Epithelial cell of esophagus (primary cell): Measurements from ENCODE around the gene PBX1.

Experiments used
- DNase-seq: peaks from one replicate; pipeline ENCODE4 v3.0.0; 2010; ENCODE audit warnings: low read depth
- H3K4me3 ChIP-seq: 2 replicates; pipeline ENCODE4 v1.5.1; 2011; ENCODE audit warnings: mild to moderate bottlenecking, low read length, control low read depth
- TF ChIP-seq, protein P1 (sequence below): IDR thresholded peaks from 2 replicates; pipeline ENCODE4 v1.5.1; 2011; ENCODE audit warnings: low read depth, mild to moderate bottlenecking, low read length, control low read depth, inconsistent platforms; ENCODE audit not compliant: insufficient read depth; ENCODE audit errors: missing control alignments

PBX1 gene

DNA sequence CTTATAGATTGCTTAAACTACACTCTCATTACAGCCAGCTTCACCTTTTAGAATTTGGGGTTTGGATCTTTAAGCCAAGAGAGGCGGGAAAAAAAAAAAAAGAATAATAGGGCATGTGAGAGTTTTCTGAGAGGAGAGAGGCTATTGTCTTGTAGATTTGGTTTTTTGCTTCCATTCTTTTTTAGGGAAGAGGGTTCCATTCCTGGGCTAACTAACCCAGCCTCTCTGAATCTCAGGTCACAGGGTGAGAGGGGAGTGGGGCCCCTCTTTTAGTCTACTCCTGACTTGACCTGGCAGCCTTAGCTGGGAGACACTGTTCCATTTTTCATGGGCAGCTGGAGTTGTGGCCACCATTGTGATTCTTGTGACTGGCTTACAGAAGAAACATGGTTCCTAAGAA is 24.2 kb downstream of the PBX1 start:
- H3K4me3 ChIP-seq, result no peak overlapping the region
- DNase-seq, result no peak
- TF ChIP-seq, protein P1, sequence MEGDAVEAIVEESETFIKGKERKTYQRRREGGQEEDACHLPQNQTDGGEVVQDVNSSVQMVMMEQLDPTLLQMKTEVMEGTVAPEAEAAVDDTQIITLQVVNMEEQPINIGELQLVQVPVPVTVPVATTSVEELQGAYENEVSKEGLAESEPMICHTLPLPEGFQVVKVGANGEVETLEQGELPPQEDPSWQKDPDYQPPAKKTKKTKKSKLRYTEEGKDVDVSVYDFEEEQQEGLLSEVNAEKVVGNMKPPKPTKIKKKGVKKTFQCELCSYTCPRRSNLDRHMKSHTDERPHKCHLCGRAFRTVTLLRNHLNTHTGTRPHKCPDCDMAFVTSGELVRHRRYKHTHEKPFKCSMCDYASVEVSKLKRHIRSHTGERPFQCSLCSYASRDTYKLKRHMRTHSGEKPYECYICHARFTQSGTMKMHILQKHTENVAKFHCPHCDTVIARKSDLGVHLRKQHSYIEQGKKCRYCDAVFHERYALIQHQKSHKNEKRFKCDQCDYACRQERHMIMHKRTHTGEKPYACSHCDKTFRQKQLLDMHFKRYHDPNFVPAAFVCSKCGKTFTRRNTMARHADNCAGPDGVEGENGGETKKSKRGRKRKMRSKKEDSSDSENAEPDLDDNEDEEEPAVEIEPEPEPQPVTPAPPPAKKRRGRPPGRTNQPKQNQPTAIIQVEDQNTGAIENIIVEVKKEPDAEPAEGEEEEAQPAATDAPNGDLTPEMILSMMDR, result no peak

DNA sequence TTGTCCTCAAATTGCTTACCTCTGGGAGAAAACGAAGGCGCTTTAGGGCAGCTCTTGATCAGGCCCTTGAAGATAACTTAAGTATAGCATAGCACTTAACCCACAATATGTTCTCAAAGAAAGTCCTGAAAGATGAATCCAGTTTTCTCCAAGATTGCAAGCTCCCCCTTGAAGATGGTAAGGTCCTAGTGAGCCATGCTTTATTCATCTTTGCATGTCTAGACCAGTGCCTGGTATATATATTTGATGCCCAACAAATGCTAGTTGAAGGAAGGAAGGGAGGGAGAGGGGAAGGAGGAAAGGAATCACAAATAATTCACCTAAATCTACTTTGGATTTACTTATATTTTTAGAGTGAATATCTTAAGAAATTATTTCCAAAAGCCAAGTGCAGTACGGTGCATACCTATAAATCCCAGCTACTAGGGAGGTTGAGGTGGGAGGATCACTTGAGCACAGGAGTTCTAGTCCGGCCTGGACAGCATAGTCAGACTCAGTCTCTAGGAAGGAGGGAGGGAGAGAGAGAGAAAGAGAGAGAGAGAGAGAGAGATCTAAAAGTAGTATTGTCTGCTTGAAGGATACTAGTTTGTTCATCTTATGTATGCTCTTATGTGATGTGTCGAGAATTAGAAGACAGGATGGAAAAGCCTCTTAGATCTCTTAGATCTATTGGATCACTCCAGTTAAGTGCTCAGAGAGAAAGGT is 25.0 kb downstream of the PBX1 start:
- peak; percentile 55 for DNase-seq
- TF ChIP-seq, protein P1, result no peak
- no peak overlapping the region for H3K4me3 ChIP-seq

DNA sequence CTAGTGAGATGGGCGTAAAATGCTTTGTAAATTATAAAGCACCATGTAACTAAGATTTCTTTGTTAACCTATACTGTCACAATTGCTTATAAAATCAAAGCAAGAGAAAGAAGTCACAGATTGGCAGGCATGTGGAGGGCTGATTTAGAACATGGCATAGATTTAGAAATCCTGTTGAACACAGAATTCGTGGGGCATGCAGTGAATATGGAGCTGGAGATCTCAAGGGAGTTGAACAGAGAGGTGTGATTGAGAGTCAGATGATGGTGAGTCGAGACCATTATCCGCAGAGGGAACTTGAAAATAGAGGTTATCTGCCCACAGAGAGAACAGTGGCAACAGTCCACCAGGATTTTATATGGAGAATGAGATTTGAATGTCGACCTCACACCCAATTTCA is 27.6 kb downstream of the PBX1 start:
- no peak overlapping the region for H3K4me3 ChIP-seq
- no peak for DNase-seq
- TF ChIP-seq, protein P1, result no peak

DNA sequence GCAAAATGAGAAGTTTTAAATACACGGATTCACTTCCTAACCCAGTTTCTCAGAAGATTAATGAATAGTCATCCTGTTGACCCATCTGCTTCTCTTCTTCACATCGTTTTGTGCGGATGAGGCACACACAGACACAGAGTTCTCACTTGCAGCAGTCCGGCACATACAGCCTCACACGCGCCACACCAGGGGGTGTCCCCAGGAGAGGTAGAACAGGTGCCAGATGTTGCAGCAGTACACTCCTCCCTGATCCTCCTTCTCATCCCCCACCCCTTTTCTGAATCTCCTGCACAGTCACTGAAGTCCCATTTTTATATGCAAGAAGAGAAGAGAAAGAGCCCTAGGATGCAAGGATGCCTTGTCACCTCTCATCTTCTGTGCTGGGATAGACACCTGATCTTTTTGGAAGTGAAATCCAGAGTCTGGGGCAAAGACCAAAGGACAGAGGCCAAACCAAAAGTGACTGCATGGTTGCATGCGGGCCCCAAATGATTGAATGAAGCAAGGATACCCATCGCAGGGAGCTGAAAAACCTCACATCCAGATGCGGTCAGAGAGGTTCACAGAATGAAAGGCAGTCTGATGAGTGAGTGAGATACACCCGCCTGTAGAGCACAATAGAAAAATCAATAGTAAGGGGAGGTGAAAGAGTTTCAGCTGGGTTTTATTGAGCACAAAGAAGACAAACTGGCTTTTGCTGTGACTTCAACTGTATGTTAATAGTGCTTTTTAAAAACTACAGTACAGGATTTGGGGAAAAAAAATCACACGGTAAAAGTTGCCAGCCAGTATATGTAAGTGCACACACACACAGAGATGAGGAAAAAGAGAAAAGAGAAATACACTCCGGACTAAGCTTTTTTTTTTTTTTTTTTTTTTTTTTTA is 28.9 kb downstream of the PBX1 start:
- DNase-seq, result no peak
- TF ChIP-seq, protein P1, result no peak
- no peak overlapping the region for H3K4me3 ChIP-seq

DNA sequence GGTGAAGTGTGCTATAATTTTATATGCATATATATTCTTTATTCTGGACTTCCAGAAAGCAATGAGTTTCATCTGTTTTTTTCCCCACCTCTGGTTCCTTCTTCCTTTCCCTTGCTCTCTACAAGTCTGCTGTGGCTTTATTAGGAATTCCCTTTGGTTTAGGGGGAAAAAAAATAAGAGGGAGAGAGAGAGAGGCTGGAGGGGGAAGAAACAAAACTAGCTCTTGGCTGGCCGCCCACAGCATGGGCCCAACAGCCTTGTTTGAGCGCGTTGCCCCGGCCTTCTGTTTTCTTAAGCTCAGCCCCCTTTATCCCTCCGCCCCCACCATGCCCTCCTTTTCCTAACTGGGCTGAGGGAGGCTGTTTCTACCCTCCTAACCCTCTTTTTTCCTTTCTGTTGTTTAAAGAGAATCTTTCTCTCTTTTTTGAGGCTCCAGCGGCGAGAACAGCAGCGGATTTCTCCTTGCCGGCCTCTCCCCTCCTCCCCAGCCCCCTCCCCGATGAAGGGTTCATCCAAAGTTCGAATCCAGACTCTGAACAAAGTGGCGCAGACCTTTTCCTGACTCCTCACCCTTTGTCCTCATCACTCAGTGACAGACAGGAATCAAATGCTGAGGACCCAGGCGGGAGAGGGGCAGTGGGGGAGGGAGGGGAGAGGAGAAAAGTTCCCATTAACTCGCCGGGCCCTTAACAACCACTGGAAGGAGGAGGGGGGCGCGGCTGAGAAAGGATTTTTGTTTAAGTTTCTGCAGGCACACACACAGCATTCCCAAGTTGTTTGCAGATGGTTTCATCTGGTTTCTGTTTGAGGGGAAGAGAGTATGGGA is 29.7 kb downstream of the PBX1 start:
- DNase-seq, result no peak
- TF ChIP-seq, protein P1, result no peak
- H3K4me3 ChIP-seq, result no peak overlapping the region

DNA sequence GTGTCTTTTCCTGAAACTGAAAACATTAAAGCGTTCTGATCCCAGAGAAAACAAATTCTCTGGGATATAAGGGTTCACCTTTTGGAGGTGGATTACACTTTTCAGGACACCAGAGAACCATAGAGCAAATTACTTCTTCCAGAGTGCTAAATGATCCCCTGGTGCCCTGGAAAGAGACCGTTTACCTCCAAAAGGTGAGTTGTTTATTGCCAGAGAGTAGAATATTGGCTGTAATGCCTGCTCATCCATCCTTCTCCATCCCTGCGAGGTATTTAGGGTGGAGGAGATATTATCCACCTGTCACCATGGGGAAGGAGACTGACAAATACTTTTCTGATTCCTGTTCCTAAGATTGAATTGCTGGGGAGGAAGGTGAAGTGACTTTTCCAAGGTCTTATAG is 30.4 kb downstream of the PBX1 start:
- no peak for DNase-seq
- no peak overlapping the region for H3K4me3 ChIP-seq
- TF ChIP-seq, protein P1, result no peak
